Mammary epithelial cell (primary cell): Measurements from ENCODE around the gene GC.

Experiments used
- CTCF ChIP-seq, 2 donors: IDR thresholded peaks in 1 of 2; conservative IDR thresholded peaks in 1 of 2; 2 replicates each; pipeline ENCODE4 v1.5.1; 2011 to 2012; ENCODE audit warnings: inconsistent platforms in 2 of 2, low read length in 2 of 2, mild to moderate bottlenecking in 2 of 2, control low read depth in 1 of 2, low read depth in 1 of 2; ENCODE audit not compliant: insufficient read depth in 1 of 2; ENCODE audit errors: extremely low read depth in 1 of 2
- EZH2 ChIP-seq: IDR thresholded peaks from 2 replicates; pipeline ENCODE4 v1.6.1; 2012; ENCODE audit warnings: low read length, inconsistent platforms, borderline replicate concordance

- no peak for TF ChIP-seq EZH2
- TF ChIP-seq CTCF (conservative IDR thresholded peaks at IDR 0.05 in 1 of 2, IDR thresholded peaks at IDR 0.05 in 1 of 2; ENCODE audit: extremely low read depth in 1 of 2, insufficient read depth in 1 of 2, low read depth in 1 of 2, low read length in 2 of 2), result no peak
Observed at GRCh38 chr4:71771613-71772012, 12.3 kb downstream of the GC start.
